Neuronal stem cell (in vitro differentiated cells): ENCODE results near the gene KCNE3.

Experiments
- DNase-seq: peaks from one replicate; pipeline ENCODE4 v3.0.0-alpha.2; 2013; ENCODE audit warnings: low spot score
- H2AFZ ChIP-seq: one replicate; pipeline ENCODE4 v1.6.1; 2013; ENCODE audit warnings: mild to moderate bottlenecking, low read length, inconsistent platforms
- H2AK5ac ChIP-seq: 2 replicates; pipeline ENCODE4 v1.6.1; 2013; ENCODE audit warnings: low read depth, mild to moderate bottlenecking, inconsistent platforms, low read length, moderate library complexity, mixed read lengths
- H2BK120ac ChIP-seq: 2 replicates; pipeline ENCODE4 v1.6.1; 2013; ENCODE audit warnings: low read depth, mild to moderate bottlenecking, inconsistent platforms, low read length, moderate library complexity, mixed read lengths
- H2BK12ac ChIP-seq: one replicate; pipeline ENCODE4 v1.6.1; 2013; ENCODE audit warnings: low read length, inconsistent platforms
- H2BK15ac ChIP-seq: 2 replicates; pipeline ENCODE4 v1.6.1; 2013; ENCODE audit warnings: mild to moderate bottlenecking, low read length, inconsistent platforms, mixed read lengths
- H2BK5ac ChIP-seq: one replicate; pipeline ENCODE4 v1.6.1; 2013; ENCODE audit warnings: inconsistent platforms, mild to moderate bottlenecking, low read length, moderate library complexity
- H3K14ac ChIP-seq: one replicate; pipeline ENCODE4 v1.6.1; 2013; ENCODE audit warnings: low read length, inconsistent platforms
- H3K18ac ChIP-seq: 2 replicates; pipeline ENCODE4 v1.6.1; 2013; ENCODE audit warnings: low read length, inconsistent platforms
- H3K23ac ChIP-seq: 2 replicates; pipeline ENCODE4 v1.6.1; 2013; ENCODE audit warnings: low read depth, mild to moderate bottlenecking, mixed read lengths, low read length, inconsistent platforms; ENCODE audit not compliant: poor library complexity
- H3K27ac ChIP-seq: replicated peaks from 3 replicates; pipeline ENCODE4 v1.5.1; 2013; ENCODE audit warnings: low read length, inconsistent platforms
- H3K27me3 ChIP-seq, 3 experiments: 2 replicates each; pipeline ENCODE4 v1.6.1; 2013; ENCODE audit warnings: low read length in 3 of 3, mild to moderate bottlenecking in 2 of 3, inconsistent platforms in 1 of 3, low read depth in 1 of 3, mixed read lengths in 1 of 3, moderate library complexity in 1 of 3; ENCODE audit not compliant: control insufficient read depth in 3 of 3, insufficient read depth in 3 of 3
- H3K36me3 ChIP-seq, 2 donors: replicated peaks in 1 of 2; 2 replicates each; pipeline ENCODE4 v1.6.1; 2013; ENCODE audit warnings: low read length in 2 of 2; ENCODE audit not compliant: control insufficient read depth in 2 of 2, insufficient read depth in 2 of 2
- H3K4ac ChIP-seq: 2 replicates; pipeline ENCODE4 v1.6.1; 2013; ENCODE audit warnings: inconsistent platforms, mild to moderate bottlenecking, low read length, moderate library complexity
- H3K4me1 ChIP-seq, 2 donors: 1 replicate in 1 of 2; 2 replicates in 1 of 2; pipeline ENCODE4 v1.6.1; 2013; ENCODE audit warnings: low read length in 2 of 2, low read depth in 1 of 2; ENCODE audit not compliant: control insufficient read depth in 2 of 2, insufficient read depth in 1 of 2
- H3K4me2 ChIP-seq: one replicate; pipeline ENCODE4 v1.6.1; 2013; ENCODE audit warnings: mild to moderate bottlenecking, low read length, inconsistent platforms; ENCODE audit not compliant: insufficient read depth, poor library complexity, severe bottlenecking
- H3K4me3 ChIP-seq, 2 donors: 2 replicates each; pipeline ENCODE4 v1.5.1; 2013; ENCODE audit warnings: low read length in 2 of 2, mild to moderate bottlenecking in 2 of 2, inconsistent platforms in 1 of 2, moderate library complexity in 1 of 2
- H3K79me1 ChIP-seq: one replicate; pipeline ENCODE4 v1.6.1; 2013; ENCODE audit warnings: low read depth, mild to moderate bottlenecking, inconsistent platforms, low read length, moderate library complexity
- H3K9ac ChIP-seq: one replicate; pipeline ENCODE4 v1.6.1; 2013; ENCODE audit warnings: mild to moderate bottlenecking, low read depth, low read length, inconsistent platforms; ENCODE audit not compliant: poor library complexity
- H3K9me3 ChIP-seq, 2 donors: replicated peaks in 1 of 2; 2 replicates each; pipeline versions ENCODE3 to v1.6.1; 2013; ENCODE audit warnings: low read length in 2 of 2, mild to moderate bottlenecking in 2 of 2, inconsistent platforms in 1 of 2, low read depth in 1 of 2, mixed read lengths in 1 of 2, moderate library complexity in 1 of 2; ENCODE audit not compliant: control insufficient read depth in 2 of 2, insufficient read depth in 1 of 2
- H4K8ac ChIP-seq: one replicate; pipeline ENCODE4 v1.6.1; 2013; ENCODE audit warnings: low read depth, mild to moderate bottlenecking, inconsistent platforms, low read length, moderate library complexity
- H4K91ac ChIP-seq: one replicate; pipeline ENCODE4 v1.6.1; 2013; ENCODE audit warnings: low read length, low read depth, mild to moderate bottlenecking, inconsistent platforms; ENCODE audit not compliant: poor library complexity
- WGBS, 2 donors: extraction: QIAGEN DNeasy Blood & Tissue Kit; methylation state at CpG; one replicate each; pipeline ENCODE4 v1.1.7; 2013; ENCODE audit warnings: missing lambda C conversion rate in 2 of 2, mixed read lengths in 1 of 2; ENCODE audit not compliant: insufficient read length in 2 of 2, insufficient replicate concordance in 1 of 2; ENCODE audit errors: extremely low coverage in 2 of 2; 5-methylcytosine and 5-hydroxymethylcytosine counted together

Gene KCNE3

DNA sequence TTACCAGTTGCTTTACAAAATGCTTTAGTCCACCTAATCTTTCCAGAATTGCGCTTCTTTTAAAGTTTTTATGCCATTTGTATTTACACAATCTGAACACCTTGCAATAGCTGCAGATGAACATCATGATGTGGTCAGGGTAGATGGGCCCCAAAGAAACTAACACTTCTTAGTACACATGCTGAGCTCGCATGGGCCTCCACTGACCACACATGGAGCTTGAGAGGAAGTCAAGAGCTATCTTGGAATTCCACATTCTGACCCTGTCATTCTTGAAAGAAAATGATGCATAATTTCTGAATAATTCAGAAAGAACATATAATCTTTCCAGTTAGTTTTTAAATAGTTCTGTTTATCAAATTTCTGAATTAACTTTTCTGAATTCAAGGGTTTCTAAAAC lies 18.5 kb upstream of the KCNE3 start:
- Histone ChIP-seq H3K4me1 (no peaks in the 10 kb centered on the region), H3K27me3 (no peaks in the 10 kb centered on the region), H3K9ac (no peak overlapping the region), H3K4me2 (no peak overlapping the region), H2BK120ac (no peak overlapping the region), H3K18ac (no peak overlapping the region), H3K4me3 (no peak overlapping the region), H2BK5ac (no peak overlapping the region), H3K79me1 (no peaks in the 10 kb centered on the region), H2BK15ac (no peak overlapping the region), H2BK12ac (no peak overlapping the region), H3K4ac (no peak overlapping the region), H3K9me3 (no peaks in the 10 kb centered on the region), H4K8ac (no peak overlapping the region), H3K14ac (no peak overlapping the region), H3K27ac (no peak overlapping the region), H2AFZ (no peak overlapping the region), H2AK5ac (no peak overlapping the region), H3K36me3 (no peaks in the 10 kb centered on the region), H3K23ac (no peak overlapping the region), H4K91ac (no peak overlapping the region)
- DNase-seq, result no peak
- WGBS, 2 donors, result no CpG with 5 or more reads among the region's 2 CpGs

DNA sequence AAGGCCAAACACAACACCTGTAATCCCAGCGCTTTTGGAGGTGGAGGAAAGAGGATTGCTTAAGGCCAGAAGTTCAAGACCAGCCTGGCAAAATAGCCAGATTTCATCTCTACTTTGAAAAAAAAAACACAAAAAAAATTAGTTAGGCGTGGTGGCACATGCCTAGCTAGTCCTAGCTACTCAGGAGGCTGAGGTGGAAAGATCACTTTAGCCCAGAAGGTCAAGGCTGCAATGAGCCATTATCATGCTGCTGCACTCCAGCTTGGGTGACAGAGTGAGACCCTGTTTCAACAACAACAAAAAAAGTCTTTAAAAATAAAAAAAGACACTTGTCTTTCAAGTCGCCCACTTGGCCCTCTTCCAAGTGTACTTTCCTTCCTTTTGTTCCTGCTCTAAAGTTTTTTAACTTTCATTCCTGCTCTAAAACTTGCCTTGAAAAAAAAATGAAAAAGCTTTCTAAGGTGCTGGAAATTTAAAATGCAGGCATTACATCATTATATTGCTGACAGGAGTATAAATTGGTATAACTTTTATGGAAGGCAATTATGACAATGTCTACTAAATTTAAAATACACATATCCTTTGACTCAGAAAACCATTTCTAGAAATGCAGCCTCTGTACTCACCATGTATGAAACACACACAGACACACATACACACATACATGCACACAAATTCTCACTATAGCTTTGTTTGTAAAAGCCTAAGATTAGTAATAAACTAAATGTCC lies 13.5 kb upstream of the KCNE3 start:
- no CpG with 5 or more reads among the region's 3 CpGs for WGBS, 2 donors
- Histone ChIP-seq H4K8ac (no peak overlapping the region), H3K23ac (no peak overlapping the region), H2BK120ac (no peak overlapping the region), H2BK12ac (no peak overlapping the region), H2BK5ac (no peak overlapping the region), H3K4ac (no peak overlapping the region), H3K27me3 (no peaks in the 10 kb centered on the region), H3K9ac (no peak overlapping the region), H3K79me1 (no peaks in the 10 kb centered on the region), H3K4me1 (no peaks in the 10 kb centered on the region), H3K18ac (no peak overlapping the region), H3K9me3 (no peaks in the 10 kb centered on the region), H4K91ac (no peak overlapping the region), H2AFZ (no peak overlapping the region), H3K4me2 (no peak overlapping the region), H3K4me3 (no peak overlapping the region), H3K36me3 (no peaks in the 10 kb centered on the region), H2BK15ac (no peak overlapping the region), H2AK5ac (no peak overlapping the region), H3K27ac (no peak overlapping the region), H3K14ac (no peak overlapping the region)
- no peak for DNase-seq

GRCh38 chr11:74479732-74480123 lies 12.4 kb upstream of the KCNE3 start:
- WGBS, 2 donors, result no CpG with 5 or more reads among the region's 1 CpG
- Histone ChIP-seq H3K79me1 (no peaks in the 10 kb centered on the region), H2BK5ac (no peak overlapping the region), H4K91ac (no peak overlapping the region), H3K4me2 (no peak overlapping the region), H3K23ac (no peak overlapping the region), H3K36me3 (no peaks in the 10 kb centered on the region), H2AFZ (no peak overlapping the region), H3K4ac (no peak overlapping the region), H3K4me3 (no peak overlapping the region), H3K14ac (no peak overlapping the region), H2BK12ac (no peak overlapping the region), H3K27ac (no peak overlapping the region), H3K18ac (no peak overlapping the region), H2BK15ac (no peak overlapping the region), H3K27me3 (peaks cover 0 to 2% (median 0%) of the 10 kb centered on the region in 3 experiments), H3K9ac (no peak overlapping the region), H3K9me3 (no peaks in the 10 kb centered on the region), H2AK5ac (no peak overlapping the region), H2BK120ac (no peak overlapping the region), H3K4me1 (no peaks in the 10 kb centered on the region), H4K8ac (no peak overlapping the region)
- no peak for DNase-seq

DNA sequence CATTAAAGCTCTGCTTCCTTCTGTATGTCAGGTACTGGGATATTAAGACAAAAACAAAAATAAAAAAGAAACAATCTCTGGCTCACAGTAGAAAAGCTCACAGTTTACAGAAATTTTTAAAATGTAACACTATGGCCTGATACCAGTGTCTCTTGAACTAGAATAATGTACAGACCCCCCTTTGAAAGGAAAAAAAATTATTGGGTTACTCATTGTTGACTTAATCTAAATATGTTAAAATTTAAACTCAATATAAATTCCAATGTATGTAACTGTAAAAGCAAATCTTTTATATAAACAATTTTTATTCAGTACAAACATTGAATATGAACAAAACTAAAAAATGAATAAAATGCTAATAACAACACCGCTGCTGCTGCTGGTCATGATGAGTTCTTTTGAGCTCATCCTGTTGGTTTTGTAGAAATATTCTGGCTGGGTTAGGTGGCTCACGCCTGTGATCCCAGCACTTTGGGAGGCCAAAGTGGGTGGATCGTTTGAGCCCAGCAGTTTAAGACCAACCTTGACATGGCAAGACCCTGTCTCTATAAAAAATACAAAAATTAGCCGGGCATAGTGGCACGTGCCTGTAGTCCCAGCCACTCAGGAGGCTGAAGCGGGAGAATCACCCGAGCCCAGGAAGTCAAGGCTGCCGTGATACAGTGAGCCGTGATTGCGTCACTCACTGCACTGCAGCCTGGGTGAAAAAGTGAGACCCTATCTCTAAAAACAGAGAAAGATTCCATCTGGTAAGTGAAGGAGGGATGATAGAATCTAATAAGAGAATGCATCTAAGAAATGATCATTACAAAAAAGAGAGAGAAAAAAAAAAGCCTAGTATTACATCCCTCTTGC lies 11.8 kb upstream of the KCNE3 start:
- H4K91ac ChIP-seq, result no peak overlapping the region
- DNase-seq, result no peak
- no peak overlapping the region for H2AFZ ChIP-seq
- H3K9ac ChIP-seq, result no peak overlapping the region
- no peak overlapping the region for H2BK5ac ChIP-seq
- no peak overlapping the region for H3K4me3 ChIP-seq
- H2BK120ac ChIP-seq, result no peak overlapping the region
- H3K27me3 ChIP-seq, result peaks cover 0 to 6% (median 0%) of the 10 kb centered on the region in 3 experiments
- no peaks in the 10 kb centered on the region for H3K79me1 ChIP-seq
- no peaks in the 10 kb centered on the region for H3K4me1 ChIP-seq
- no peak overlapping the region for H3K18ac ChIP-seq
- no peak overlapping the region for H3K27ac ChIP-seq
- no peak overlapping the region for H2BK12ac ChIP-seq
- no peak overlapping the region for H4K8ac ChIP-seq
- H3K4ac ChIP-seq, result no peak overlapping the region
- H2AK5ac ChIP-seq, result no peak overlapping the region
- no peak overlapping the region for H3K4me2 ChIP-seq
- H2BK15ac ChIP-seq, result no peak overlapping the region
- H3K9me3 ChIP-seq, result no peaks in the 10 kb centered on the region
- WGBS, 2 donors, result no CpG with 5 or more reads among the region's 10 CpGs
- H3K14ac ChIP-seq, result no peak overlapping the region
- no peaks in the 10 kb centered on the region for H3K36me3 ChIP-seq
- H3K23ac ChIP-seq, result no peak overlapping the region
